SHP77 (cell line): Measurements from ENCODE around the gene SMAD6.

Experiments
- DNase-seq, 2 experiments: peaks; one replicate each; lab custom pipeline; 2025; lab: John Stamatoyannopoulos, UW

Gene SMAD6

DNA sequence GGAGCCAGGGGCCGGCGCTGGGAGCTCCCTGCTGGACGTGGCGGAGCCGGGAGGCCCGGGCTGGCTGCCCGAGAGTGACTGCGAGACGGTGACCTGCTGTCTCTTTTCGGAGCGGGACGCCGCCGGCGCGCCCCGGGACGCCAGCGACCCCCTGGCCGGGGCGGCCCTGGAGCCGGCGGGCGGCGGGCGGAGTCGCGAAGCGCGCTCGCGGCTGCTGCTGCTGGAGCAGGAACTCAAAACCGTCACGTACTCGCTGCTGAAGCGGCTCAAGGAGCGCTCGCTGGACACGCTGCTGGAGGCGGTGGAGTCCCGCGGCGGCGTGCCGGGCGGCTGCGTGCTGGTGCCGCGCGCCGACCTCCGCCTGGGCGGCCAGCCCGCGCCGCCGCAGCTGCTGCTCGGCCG lies 1.5 kb downstream of the SMAD6 start:
- DNase-seq, result no peak

GRCh38 chr15:66704019-66704802 lies 2.2 kb downstream of the SMAD6 start:
- no peak for DNase-seq

DNA sequence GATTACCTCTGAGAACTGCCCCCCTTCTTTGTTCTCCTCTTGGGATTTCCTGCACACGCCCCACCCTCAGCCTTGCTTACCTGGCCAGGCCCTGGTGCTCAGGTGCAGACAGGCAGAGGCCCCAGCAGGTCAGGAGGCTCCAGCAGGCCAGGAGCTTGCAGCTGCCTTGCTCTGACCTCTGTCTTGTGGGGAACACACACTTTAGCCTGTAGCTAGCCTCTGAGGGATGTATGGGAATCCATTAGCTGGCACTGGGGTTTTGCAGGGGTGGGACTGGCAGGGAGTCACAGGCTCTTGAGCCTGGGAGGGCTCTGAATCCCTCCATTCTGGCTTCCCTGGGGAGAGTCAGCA lies 2.7 kb downstream of the SMAD6 start:
- DNase-seq, result no peak

- DNase-seq, result no peak
Observed at GRCh38 chr15:66705277-66706146, 3.5 kb downstream of the SMAD6 start.

DNA sequence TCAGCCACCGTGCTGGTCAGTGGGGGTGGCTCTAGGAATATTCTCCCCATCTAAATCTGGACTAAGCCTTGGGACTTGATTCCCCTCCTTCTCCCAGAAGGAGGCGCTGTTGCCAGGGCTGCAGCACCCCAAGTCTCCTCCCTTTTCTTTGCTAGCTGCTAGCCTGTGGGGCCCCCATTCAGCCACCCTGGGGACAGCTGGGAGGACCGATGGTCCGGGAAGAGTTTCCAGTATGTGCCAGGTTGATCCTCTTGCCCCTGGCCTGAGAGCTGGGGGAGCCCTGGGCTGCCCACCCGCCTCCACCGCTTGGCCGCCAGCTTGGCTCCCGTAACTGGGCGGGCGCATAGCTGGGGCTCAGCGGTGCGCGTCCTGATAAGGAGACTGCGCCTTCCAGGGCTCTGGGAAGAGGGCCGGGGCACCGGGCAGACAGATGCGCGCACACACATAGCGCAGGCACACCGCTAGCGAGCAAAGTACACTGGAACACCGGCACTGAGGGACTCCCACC lies 4.2 kb downstream of the SMAD6 start:
- no peak for DNase-seq

DNA sequence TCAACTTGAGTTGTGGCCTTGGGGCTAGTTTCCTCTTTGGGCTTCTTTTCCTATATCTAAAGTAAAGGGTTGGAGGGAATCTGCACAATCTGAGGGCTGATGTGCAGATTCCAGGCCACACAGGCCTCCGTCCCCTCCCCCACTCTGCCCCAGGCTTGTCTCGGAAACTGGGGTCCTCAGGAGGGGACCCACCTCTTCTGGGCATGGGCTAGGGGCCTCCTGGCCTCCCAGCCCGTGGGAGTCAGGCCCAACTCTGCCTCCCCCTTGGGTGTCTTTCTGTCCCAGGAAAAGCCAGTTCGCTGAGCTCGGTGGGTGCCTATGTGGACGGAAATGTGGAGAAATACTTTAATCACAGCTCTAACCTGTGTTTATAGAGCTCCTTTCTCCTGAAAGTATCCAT lies 4.8 kb downstream of the SMAD6 start:
- DNase-seq, result no peak

DNA sequence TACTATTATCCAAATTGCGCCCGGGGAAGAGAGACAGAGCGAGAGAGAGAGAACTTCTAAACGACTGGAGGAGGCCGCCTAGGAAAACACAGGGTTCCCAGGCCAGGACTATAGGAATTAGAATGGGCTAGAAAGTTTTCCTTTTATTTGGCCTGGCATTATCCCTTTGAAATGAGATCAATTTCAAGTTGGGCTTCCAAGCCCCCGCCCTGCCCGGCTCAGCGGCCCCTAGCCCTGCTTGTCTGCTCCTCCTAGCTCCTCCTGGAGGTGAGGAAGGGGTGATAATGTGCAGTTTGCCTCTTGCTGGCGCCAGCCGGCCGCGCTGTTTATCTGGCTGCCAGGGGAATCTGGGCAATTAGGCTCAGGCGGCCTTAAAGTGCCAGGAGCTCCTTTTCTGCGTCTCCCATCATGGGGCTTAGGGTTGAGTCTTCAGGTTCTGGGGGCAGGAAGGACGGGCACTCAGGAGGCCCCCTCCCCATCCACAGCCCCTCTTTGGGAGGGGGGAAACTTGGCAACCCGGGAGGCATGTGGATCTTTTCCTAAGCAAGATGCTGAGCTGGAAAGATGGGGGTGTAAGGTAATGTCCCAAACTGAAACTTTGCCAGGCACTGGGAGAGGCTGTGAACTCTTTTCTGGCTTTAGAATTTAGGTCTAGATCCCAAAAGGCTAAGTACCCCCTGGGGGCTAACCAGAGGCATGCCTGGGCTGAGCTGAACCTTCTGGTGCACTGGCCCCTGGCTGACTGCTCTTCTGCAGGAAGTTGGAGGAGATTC lies 5.5 kb downstream of the SMAD6 start:
- no peak for DNase-seq

- DNase-seq, result no peak
Observed at GRCh38 chr15:66708389-66708788, 6.4 kb downstream of the SMAD6 start.

DNA sequence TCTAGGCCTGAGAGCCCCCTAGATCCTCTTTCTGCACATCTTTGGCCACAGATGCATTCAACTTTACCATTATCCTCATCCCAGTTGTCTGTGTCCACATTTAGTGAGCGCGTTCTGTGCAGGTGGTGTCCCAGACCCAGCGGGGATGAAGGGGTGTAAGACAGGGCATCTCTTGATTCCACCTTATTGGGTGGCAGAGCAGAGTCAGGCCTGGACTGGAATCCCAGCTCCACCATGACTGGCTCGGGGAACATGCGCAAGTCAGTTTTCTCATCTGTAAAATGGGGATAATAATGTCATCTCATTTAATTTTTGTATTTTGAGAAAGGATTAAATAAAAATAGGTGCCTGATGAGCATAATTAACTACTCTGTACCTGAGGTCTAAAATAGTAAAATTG lies 7.8 kb downstream of the SMAD6 start:
- DNase-seq, result no peak

GRCh38 chr15:66711260-66711659 lies 9.2 kb downstream of the SMAD6 start:
- no peak for DNase-seq

DNA sequence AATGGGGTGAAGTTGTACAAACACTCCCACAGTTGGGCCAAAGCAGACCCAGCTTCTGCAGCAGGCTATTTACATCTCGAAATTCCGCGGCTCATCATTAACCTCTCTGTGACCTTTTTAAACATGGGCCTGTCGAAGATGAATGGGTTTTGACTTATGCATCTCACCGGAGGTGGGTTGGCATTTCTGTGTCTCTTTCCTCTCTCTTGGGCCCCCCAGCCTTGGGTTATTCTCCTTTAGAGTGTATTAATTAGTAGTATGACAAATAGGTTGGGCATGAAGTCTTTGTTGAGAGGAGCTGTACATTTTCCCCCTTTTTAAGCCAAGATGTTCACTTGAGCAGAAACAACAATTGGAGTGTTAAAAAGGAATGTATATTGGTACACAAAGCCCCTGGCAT lies 9.8 kb downstream of the SMAD6 start:
- DNase-seq, result no peak

- no peak for DNase-seq
Observed at GRCh38 chr15:66713843-66714508, 11.9 kb downstream of the SMAD6 start.

GRCh38 chr15:66714543-66714981 lies 12.5 kb downstream of the SMAD6 start:
- no peak for DNase-seq

DNA sequence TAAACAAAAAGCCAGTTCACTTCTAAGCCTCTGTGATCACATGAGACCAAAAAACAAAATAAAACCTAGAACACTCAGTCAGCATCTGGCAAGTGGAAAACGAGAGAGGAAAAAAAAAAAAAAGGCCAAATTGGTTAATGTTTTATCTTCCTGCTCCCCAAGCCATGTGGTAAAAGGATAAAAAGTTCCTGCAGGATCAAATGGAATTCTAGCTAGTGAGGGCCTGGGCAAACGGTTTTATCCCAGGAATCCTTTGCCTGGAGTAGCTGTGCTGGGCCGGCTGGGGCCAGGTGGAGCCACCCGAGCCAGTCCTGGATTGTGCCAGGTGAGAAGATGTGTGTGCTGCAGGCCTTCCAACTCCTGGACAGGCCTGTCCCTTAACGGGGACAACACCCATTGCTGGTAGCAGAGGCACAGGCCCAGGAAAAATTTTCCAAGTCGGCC lies 13.2 kb downstream of the SMAD6 start:
- DNase-seq, result no peak

DNA sequence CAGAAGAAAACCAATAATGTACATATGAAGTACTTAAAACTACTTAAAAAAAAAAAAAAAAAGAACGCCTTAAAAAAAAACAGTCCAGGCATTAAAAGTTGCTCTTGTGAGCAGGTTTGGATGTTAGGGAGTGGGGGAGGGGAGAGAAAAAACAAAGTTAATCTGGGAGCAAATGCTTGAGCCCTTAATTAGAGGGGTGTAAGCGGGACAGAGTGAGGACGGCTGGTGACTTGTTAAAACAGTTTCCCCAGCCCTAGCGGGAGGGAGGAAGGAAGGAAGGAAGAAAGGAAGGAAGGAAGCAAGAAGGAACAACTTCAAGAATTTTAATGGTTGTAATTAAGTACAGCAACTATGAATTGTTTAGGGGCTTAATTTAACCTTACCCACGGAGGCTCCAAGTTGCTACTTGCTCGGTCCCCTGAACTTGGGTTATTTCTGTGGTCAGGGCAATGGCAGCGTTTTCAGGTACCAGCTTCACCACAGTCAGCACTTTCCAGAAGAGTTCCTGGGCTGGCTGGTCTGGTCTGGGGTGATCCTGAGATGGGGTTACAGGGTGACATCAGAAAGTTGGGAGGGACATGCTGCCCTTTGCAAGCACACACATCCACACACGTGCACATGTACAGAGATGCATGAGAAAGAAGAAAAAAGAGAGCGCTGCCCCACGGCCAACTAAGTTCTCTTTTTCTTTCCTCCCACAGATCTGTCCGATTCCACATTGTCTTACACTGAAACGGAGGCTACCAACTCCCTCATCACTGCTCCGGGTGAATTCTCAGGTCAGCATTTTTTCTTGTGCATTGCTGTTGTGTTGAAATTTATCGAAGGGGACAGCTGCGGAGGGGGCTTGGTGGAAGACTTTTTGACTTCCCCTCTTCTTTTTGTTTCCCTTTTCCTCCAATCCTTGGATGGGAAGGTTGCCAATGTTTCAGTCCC lies 14.0 kb downstream of the SMAD6 start:
- DNase-seq, result no peak

DNA sequence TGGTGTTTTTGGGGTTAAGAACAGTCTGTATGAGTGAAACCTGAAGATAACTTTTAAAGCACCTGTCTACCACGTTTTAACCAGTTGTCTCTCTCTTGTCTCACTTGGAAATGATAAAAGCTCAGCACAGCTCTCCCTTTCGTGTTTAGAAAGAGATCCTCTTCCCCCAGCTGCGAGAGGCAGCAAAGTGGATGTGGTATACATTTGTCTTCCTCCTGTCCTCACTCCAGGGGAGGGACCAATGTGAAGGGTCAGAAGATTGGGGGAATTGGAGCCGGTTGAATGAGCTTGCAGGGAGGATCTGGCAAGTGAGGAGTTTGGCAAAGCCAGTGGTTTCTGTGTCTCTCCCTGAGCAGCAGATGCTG lies 14.6 kb downstream of the SMAD6 start:
- DNase-seq, result no peak

- no peak for DNase-seq
Observed at GRCh38 chr15:66718220-66718988, 16.4 kb downstream of the SMAD6 start.

- DNase-seq, result no peak
Observed at GRCh38 chr15:66719471-66719870, 17.4 kb downstream of the SMAD6 start.

GRCh38 chr15:66720206-66721010 lies 18.4 kb downstream of the SMAD6 start:
- DNase-seq, result no peak
